Mononuclear cell (primary cell): ENCODE data around the gene RTL9. TPM values are rescaled to one million over a fixed set of nuclear protein-coding genes. Genes with fewer than 3 reads are reported as not detected.
"Not testable (repeated sequence)": the region's sequence is repeated elsewhere in the genome, so short reads cannot be mapped to it uniquely, and the experiment has no call there.

ENCODE experiments used
- H3K27me3 ChIP-seq: 2 replicates; pipeline ENCODE4 v1.6.0; 2011; ENCODE audit warnings: low read length, control low read depth; ENCODE audit not compliant: insufficient read depth
- H3K4me1 ChIP-seq: 2 replicates; pipeline ENCODE4 v1.5.1; 2011; ENCODE audit warnings: mild to moderate bottlenecking, low read length, control low read depth; ENCODE audit not compliant: insufficient read depth
- H3K4me3 ChIP-seq: 2 replicates; pipeline ENCODE4 v1.5.1; 2011; ENCODE audit warnings: mild to moderate bottlenecking, low read length, moderate library complexity
- H3K9me3 ChIP-seq: 2 replicates; pipeline ENCODE4 v1.5.1; 2011; ENCODE audit warnings: low read depth, mild to moderate bottlenecking, control low read depth, low read length
- total RNA-seq: library from RNA; depleted of rRNA; stranded (reverse); fragments of >200 nt; gene quantifications from one replicate; pipeline ENCODE4 v1.2.3, GENCODE V29; 2012

Gene RTL9
- total RNA-seq, 1 donor = not detected

DNA sequence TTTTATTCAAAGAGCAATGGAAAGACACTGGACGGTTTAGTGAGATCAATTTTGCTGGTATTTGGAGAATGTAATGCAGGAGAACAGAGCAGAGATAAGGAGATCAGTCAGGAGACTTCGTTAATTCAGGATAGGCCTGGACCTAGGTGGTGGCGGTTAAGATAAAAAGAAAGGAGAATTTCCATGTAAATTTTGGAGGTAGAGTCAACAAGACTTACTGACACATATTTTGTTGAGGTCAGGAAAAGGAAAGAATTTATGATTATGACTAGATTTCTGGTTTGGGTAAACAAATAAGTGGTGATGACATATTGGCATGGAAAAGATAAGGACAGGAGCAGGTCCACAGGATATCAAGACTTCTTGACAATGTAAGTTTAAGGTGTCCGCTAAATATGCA, 31.9 kb upstream of the RTL9 start:
- no peaks in the 10 kb centered on the region for H3K9me3 ChIP-seq
- no peaks in the 10 kb centered on the region for H3K27me3 ChIP-seq
- H3K4me1 ChIP-seq = peaks cover 13% of the 10 kb centered on the region
- no peak overlapping the region for H3K4me3 ChIP-seq

DNA sequence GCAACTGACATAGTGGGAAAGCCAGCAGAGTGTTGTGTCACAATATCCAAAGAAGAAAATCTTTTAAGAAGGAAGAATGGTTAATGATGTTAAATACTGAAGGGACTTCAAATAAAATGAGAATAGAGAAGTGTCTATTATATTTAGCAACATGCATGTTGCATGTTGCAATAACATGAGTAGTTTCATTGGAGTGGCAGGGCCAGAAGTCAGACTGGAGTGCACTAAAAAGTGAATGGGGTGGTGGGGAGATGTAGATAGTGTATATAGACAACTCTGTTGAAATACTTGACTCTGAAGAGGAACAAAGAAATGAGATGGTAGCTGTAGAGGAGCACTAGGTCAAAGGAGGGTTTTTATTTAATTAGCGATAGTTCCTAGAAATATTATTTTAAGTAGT, 31.3 kb upstream of the RTL9 start:
- peaks cover 13% of the 10 kb centered on the region for H3K4me1 ChIP-seq
- H3K4me3 ChIP-seq = no peak overlapping the region
- H3K9me3 ChIP-seq = no peaks in the 10 kb centered on the region

DNA sequence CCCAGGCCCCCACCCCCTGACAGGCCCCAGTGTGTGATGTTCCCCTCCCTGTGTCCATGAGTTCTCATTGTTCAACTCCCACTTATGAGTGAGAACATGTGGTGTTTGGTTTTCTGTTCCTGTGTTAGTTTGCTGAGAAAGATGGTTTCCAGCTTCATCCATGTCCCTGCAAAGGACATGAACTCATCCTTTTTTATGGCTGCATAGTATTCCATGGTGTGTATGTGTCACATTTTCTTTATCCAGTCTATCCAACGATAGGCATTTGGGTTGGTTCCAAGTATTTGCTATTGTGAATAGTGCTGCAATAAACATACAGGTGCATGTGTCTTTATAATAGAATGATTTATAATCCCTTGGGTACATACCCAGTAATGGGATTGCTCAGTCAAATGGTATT, 30.0 kb upstream of the RTL9 start:
- H3K4me1 ChIP-seq = peaks cover 13% of the 10 kb centered on the region
- H3K27me3 ChIP-seq, H3K9me3 ChIP-seq, H3K4me3 ChIP-seq: not testable (repeated sequence)

More for the DNA sequence above, 31.3 kb upstream of the RTL9 start:
- no peaks in the 10 kb centered on the region for H3K27me3 ChIP-seq

DNA sequence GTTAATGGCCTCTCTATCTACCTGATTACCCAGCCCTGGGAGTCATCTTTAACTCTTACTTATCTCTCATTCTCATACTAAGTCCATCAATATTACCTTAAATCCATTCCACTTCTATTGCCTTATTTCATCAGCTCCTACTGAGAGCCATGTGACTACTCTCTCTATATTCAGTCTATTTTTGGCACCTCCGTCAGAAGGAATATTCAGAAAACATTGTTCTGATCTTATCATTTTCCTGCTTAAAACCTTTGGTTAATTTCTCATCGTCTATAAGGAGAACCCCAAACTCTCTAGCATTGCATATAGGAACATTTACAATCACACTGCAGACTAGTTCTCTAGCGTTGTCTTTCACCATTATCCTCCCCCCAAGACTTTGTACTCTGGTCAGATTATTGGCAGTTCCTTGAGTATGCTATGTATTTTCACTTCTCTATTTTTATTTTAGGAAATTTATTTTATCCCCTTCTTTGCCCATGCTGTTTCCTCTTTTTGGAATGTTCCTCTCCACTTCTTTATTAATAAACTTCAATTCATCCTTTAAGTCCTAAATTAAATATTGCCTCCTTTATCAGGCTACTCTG, 27.1 kb upstream of the RTL9 start:
- H3K4me3 ChIP-seq = no peak overlapping the region
- peaks cover 13% of the 10 kb centered on the region for H3K4me1 ChIP-seq
- H3K9me3 ChIP-seq = no peaks in the 10 kb centered on the region
- no peaks in the 10 kb centered on the region for H3K27me3 ChIP-seq

GRCh38 chrX:110333458-110333857, 25.2 kb upstream of the RTL9 start:
- H3K27me3 ChIP-seq, H3K4me1 ChIP-seq: not testable (repeated sequence)

GRCh38 chrX:110338935-110339334, 19.7 kb upstream of the RTL9 start:
- no peaks in the 10 kb centered on the region for H3K9me3 ChIP-seq
- no peaks in the 10 kb centered on the region for H3K4me1 ChIP-seq
- H3K4me3 ChIP-seq = no peak overlapping the region
- H3K27me3 ChIP-seq = no peaks in the 10 kb centered on the region

More at GRCh38 chrX:110333458-110333857, 25.2 kb upstream of the RTL9 start:
- not testable (repeated sequence) for H3K4me3 ChIP-seq, H3K9me3 ChIP-seq

DNA sequence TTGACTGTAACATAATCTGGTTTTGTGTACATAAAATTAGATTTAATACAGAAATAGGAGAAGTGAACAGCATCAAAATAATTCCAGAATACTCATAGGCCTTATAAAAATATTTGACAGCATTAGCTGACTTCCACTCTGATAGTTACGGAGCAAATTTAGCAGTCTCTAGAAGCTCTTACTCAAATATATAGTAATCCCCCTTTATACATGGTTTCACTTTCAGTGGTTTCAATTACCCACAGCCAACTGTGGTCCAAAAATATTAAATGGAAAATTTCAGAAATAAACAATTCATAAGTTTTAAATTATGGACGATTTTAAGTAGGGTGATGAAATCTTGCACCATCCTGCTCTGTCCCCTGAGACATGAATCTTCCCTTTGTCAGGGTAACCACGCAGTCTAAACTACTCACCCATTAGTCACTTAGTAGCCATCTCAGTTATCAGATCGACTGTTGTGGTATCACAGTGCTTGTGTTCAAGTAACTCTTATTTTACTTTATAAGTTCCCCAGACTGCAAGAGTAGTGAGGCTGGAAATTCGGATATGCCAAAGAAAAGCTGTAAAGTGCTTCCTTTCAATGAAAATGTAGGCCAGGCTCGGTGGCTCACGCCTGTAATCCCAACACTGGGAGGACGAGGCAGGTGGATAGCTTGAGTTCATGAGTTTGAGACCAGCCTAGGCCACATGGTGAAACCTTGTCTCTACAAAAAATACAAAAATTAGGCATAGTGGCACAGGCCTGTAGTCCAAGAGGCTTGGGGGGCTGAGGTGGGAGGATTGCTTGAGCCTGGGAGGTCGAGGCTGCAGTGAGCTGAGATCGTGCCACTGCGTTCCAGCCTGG, 17.2 kb upstream of the RTL9 start:
- no peak overlapping the region for H3K4me3 ChIP-seq
- H3K27me3 ChIP-seq = no peaks in the 10 kb centered on the region
- no peaks in the 10 kb centered on the region for H3K4me1 ChIP-seq
- no peaks in the 10 kb centered on the region for H3K9me3 ChIP-seq

- H3K27me3 ChIP-seq = no peaks in the 10 kb centered on the region
- no peaks in the 10 kb centered on the region for H3K9me3 ChIP-seq
- no peaks in the 10 kb centered on the region for H3K4me1 ChIP-seq
- no peak overlapping the region for H3K4me3 ChIP-seq
These were observed 12.0 kb upstream of the RTL9 start for GRCh38 chrX:110346681-110347080.

DNA sequence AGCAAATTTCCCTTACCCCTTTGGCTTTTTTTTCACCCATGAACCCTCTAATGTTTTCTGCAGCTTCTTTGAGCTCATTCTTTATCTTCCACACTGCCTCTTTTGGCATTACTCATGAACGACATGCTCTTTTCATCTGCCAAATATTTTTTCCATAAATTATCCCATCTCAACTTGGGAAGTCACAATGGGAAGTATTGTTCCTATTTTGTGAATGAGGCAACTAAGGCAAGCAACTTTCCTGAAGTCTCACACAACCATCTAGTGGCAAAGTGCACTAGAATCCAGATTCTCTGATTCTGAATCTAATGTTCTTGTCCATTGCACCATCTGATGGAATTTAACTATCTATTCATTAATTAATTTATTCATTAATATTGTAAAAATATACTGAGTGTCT, 625 bp downstream of the RTL9 start:
- Histone ChIP-seq H3K4me1 (no peaks in the 10 kb centered on the region), H3K27me3 (no peaks in the 10 kb centered on the region), H3K9me3 (no peaks in the 10 kb centered on the region), H3K4me3 (no peak overlapping the region)

DNA sequence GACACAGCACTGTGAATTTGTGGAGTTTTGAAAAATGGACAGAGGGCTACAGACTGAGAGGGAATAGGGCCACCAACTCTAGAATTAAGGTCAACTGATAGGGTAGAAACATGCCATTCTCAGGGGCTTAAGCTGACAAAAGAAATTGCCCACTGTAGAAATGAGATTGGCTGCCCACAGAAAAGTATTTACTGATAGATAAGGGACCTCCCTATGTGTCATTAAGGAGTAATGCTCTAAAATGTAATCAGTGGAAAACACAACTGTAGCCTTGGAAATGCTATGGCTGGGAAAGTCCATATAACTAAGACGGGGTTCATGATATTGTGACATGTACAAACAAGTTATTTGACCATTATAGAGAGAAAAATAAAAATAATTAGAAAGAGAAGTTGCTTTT, 4.6 kb downstream of the RTL9 start:
- Histone ChIP-seq H3K27me3 (no peaks in the 10 kb centered on the region), H3K4me1 (no peaks in the 10 kb centered on the region), H3K4me3 (no peak overlapping the region), H3K9me3 (no peaks in the 10 kb centered on the region)

DNA sequence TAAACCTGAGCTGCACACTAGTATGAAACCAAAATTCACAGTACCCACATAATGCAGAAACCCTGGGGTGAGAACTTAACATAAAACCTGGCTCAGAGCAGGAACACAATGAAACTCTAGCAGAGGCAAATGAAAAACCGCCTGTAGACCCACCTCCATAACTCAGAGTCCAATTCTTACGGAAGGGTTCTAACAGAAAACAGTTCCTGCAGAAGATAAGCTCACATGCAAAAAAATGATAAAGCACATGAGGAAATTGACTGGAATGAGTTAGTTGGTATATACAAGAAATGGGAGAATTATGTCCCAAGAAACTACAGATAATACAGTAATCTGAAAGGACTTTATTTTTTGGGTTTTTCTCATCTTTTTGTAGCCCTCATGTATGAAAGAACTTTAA, 14.7 kb downstream of the RTL9 start:
- no peaks in the 10 kb centered on the region for H3K9me3 ChIP-seq
- H3K27me3 ChIP-seq = no peaks in the 10 kb centered on the region
- no peaks in the 10 kb centered on the region for H3K4me1 ChIP-seq
- no peak overlapping the region for H3K4me3 ChIP-seq

DNA sequence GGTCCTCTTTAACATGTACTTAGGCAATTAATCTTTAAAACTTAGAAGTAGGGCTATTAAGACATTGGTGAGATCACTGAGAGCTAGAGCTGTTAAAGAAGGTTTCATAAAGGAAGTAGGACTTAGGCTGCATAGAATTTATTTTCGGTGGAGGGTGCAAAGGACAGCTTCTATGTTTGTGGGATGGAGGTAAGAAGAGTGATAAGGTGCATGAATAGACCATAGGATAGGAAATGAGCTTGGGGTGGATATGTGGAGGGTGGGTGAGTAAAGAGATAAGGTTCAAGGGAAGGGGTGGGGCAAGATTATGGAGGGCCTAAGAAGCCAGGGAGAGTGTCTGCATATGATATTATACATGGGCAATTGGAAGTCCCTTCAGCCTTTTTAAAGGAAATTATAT, 15.9 kb downstream of the RTL9 start:
- no peaks in the 10 kb centered on the region for H3K4me1 ChIP-seq
- H3K4me3 ChIP-seq = no peak overlapping the region
- H3K27me3 ChIP-seq = no peaks in the 10 kb centered on the region
- H3K9me3 ChIP-seq = no peaks in the 10 kb centered on the region

- H3K27me3 ChIP-seq = no peaks in the 10 kb centered on the region
- H3K9me3 ChIP-seq = no peaks in the 10 kb centered on the region
- no peaks in the 10 kb centered on the region for H3K4me1 ChIP-seq
- no peak overlapping the region for H3K4me3 ChIP-seq
These were observed 22.6 kb downstream of the RTL9 start for GRCh38 chrX:110381216-110381615.

DNA sequence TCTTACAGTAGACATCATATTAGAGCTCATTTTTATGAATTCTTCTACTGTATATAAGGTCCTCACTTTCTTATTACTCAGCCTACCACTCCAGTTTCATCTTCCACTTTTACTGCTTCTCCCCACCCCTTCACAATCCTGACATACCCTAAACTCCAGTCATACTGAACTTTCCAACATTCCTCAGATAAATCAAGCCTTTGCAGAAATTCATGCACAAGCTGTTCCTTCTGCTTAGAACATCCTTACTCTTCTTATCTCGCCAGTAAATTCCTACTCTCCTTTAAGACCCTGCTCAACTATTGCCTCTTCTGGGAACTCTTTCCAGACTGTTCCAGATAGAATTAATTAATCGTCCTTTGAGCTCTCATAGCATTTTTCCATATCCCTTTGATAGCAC, 24.8 kb downstream of the RTL9 start:
- no peak overlapping the region for H3K4me3 ChIP-seq
- no peaks in the 10 kb centered on the region for H3K27me3 ChIP-seq
- no peaks in the 10 kb centered on the region for H3K4me1 ChIP-seq
- H3K9me3 ChIP-seq = no peaks in the 10 kb centered on the region

DNA sequence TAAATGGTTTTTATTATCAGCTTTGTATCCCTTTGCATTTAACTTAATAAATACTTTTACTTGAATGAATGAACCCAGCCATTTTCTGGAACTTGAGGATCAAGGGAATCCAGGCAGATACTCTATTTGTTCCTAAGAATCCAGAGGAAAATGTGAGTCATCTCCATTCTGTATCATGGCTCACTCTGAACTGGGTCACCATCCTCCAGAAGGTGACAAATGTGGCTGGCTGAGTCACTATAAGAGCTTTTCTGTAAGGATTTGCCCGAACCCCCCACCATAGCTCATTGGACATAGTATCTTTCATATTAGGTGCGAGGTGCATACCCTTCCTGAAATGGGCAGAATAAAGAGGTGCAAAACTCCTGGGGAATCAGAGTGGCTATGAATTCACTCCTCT, 25.8 kb downstream of the RTL9 start:
- Histone ChIP-seq H3K9me3 (no peaks in the 10 kb centered on the region), H3K4me3 (no peak overlapping the region), H3K4me1 (no peaks in the 10 kb centered on the region), H3K27me3 (no peaks in the 10 kb centered on the region)

DNA sequence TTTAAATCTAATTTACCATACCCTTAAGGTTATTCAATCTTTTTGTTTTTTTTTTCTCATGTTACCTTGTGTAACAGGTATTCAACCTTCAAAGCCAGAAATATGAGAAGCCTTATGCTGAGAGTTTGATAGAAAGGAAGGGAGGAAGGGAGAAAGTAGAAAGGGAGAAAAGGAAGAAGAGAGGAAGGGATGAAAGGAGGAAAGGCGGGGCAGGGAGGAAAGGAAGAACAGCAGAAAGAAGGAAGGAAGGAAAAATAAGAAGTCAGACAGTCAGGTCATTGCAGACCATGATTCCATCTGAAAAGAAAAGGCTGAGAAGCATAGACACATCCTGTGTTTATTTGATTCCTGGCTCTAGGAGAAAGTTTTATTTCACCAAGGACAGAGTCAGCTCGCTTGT, 30.9 kb downstream of the RTL9 start:
- Histone ChIP-seq H3K4me3 (no peak overlapping the region), H3K9me3 (no peaks in the 10 kb centered on the region), H3K4me1 (no peaks in the 10 kb centered on the region), H3K27me3 (no peaks in the 10 kb centered on the region)
